CD14-positive monocyte (primary cell): ENCODE results near the gene PPP1R1A. TPM values are rescaled to one million over a fixed set of nuclear protein-coding genes. Genes with fewer than 3 reads are reported as not detected.

Source experiments
- DNase-seq, 3 donors: peaks; one replicate each; pipeline ENCODE4 v3.0.0-alpha.2; 2011 to 2022
- H2AFZ ChIP-seq: 2 replicates; pipeline ENCODE4 v1.6.0; 2012; ENCODE audit warnings: mild to moderate bottlenecking, low read depth, low read length, inconsistent platforms; ENCODE audit not compliant: insufficient read depth, poor library complexity, severe bottlenecking
- H3K27ac ChIP-seq, 2 donors: 1 replicate in 1 of 2; 2 replicates in 1 of 2; pipeline ENCODE4 v1.5.1; 2012 to 2013; ENCODE audit warnings: low read length in 2 of 2, control low read depth in 1 of 2, inconsistent platforms in 1 of 2, low read depth in 1 of 2, mild to moderate bottlenecking in 1 of 2
- H3K27me3 ChIP-seq, 2 donors: one replicate each; pipeline versions ENCODE4 v1.6.0 to v1.6.1; 2011 to 2013; ENCODE audit warnings: low read length in 2 of 2; ENCODE audit not compliant: control insufficient read depth in 2 of 2, insufficient read depth in 2 of 2
- H3K36me3 ChIP-seq, 2 donors: replicated peaks in 1 of 2; 1 replicate in 1 of 2; 2 replicates in 1 of 2; pipeline versions ENCODE4 v1.5.1 to v1.6.1; 2012 to 2013; ENCODE audit warnings: low read length in 2 of 2, control low read depth in 1 of 2, inconsistent platforms in 1 of 2, mild to moderate bottlenecking in 1 of 2; ENCODE audit not compliant: insufficient read depth in 2 of 2, control insufficient read depth in 1 of 2
- H3K4me1 ChIP-seq, 2 donors: 1 replicate in 1 of 2; 2 replicates in 1 of 2; pipeline versions ENCODE4 v1.5.1 to v1.6.1; 2012 to 2013; ENCODE audit warnings: low read length in 2 of 2, control low read depth in 1 of 2, inconsistent platforms in 1 of 2, mild to moderate bottlenecking in 1 of 2, moderate library complexity in 1 of 2; ENCODE audit not compliant: insufficient read depth in 2 of 2, control insufficient read depth in 1 of 2
- H3K4me2 ChIP-seq: replicated peaks from 2 replicates; pipeline ENCODE3; 2012; ENCODE audit warnings: low read length, moderate library complexity, mild to moderate bottlenecking; ENCODE audit not compliant: poor library complexity, severe bottlenecking; ENCODE audit errors: extremely low read depth
- H3K4me3 ChIP-seq, 3 experiments: fragments of 200-600 bp in 1 of 3; sonication (generic) in 1 of 3; replicated peaks in 1 of 3; 1 replicate in 2 of 3; 2 replicates in 1 of 3; pipeline ENCODE4 v1.5.1; 2011 to 2013; ENCODE audit warnings: low read length in 3 of 3, mild to moderate bottlenecking in 3 of 3, control low read depth in 2 of 3, low read depth in 2 of 3, inconsistent platforms in 1 of 3, moderate library complexity in 1 of 3
- H3K79me2 ChIP-seq: 2 replicates; pipeline ENCODE4 v1.6.0; 2012; ENCODE audit warnings: mild to moderate bottlenecking, control low read depth, inconsistent platforms, low read length, moderate library complexity; ENCODE audit not compliant: insufficient read depth
- H3K9ac ChIP-seq: 2 replicates; pipeline ENCODE4 v1.6.0; 2017; ENCODE audit warnings: low read length, mild to moderate bottlenecking; ENCODE audit not compliant: insufficient read depth, poor library complexity, severe bottlenecking
- H3K9me3 ChIP-seq, 2 donors: replicated peaks in 1 of 2; 1 replicate in 1 of 2; 2 replicates in 1 of 2; pipeline versions ENCODE4 v1.5.1 to v1.6.1; 2012 to 2013; ENCODE audit warnings: low read length in 2 of 2, control low read depth in 1 of 2; ENCODE audit not compliant: control insufficient read depth in 1 of 2, insufficient read depth in 1 of 2
- H4K20me1 ChIP-seq: 2 replicates; pipeline ENCODE4 v1.6.0; 2012; ENCODE audit warnings: mild to moderate bottlenecking, low read length, control low read depth, moderate library complexity; ENCODE audit not compliant: insufficient read depth
- H3K27ac Mint-ChIP-seq, 7 donors: one replicate each; pipeline ENCODE4 v1.8.0; 2020; ENCODE audit warnings: mild to moderate bottlenecking in 7 of 7, mixed read lengths in 7 of 7, moderate library complexity in 6 of 7, inconsistent platforms in 2 of 7
- H3K27me3 Mint-ChIP-seq, 3 donors: one replicate each; pipeline ENCODE4 v1.8.0; 2021 to 2022; ENCODE audit warnings: low read depth in 3 of 3, mild to moderate bottlenecking in 3 of 3, mixed read lengths in 3 of 3, moderate library complexity in 3 of 3, inconsistent platforms in 1 of 3
- H3K36me3 Mint-ChIP-seq, 2 donors: one replicate each; pipeline ENCODE4 v1.8.0; 2020; ENCODE audit warnings: mixed read lengths in 2 of 2, inconsistent platforms in 1 of 2, mild to moderate bottlenecking in 1 of 2
- H3K4me1 Mint-ChIP-seq: one replicate; pipeline ENCODE4 v1.8.0; 2020; ENCODE audit warnings: mild to moderate bottlenecking, mixed read lengths
- H3K4me3 Mint-ChIP-seq, 2 donors: one replicate each; pipeline ENCODE4 v1.8.0; 2020; ENCODE audit warnings: mild to moderate bottlenecking in 2 of 2, mixed read lengths in 2 of 2, moderate library complexity in 1 of 2
- H3K9me3 Mint-ChIP-seq, 7 donors: one replicate each; pipeline ENCODE4 v1.8.0; 2020 to 2022; ENCODE audit warnings: mixed read lengths in 7 of 7, mild to moderate bottlenecking in 6 of 7, moderate library complexity in 6 of 7, inconsistent platforms in 2 of 7
- WGBS: methylation state at CpG from one replicate; pipeline ENCODE4 v1.1.5; 2013; ENCODE audit warnings: missing lambda C conversion rate; ENCODE audit not compliant: insufficient coverage; 5-methylcytosine and 5-hydroxymethylcytosine counted together
- intact Hi-C, 2 donors: fragments of 100-400 bp; cut with micrococcal nuclease; formaldehyde crosslinking; loops; one replicate each; pipeline versions ENCODE4 v1.15.0 to v1.15.1; 2023
- polyA plus RNA-seq, 3 donors: library from polyadenylated mRNA; depleted of rRNA in 1 of 3; unstranded in 2 of 3; stranded (reverse) in 1 of 3; fragments of 300-500 nt in 2 of 3; fragments of >200 nt in 1 of 3; fragmentation: Illumina TruSeq in 2 of 3; gene quantifications; 1 replicate in 2 of 3; 2 replicates in 1 of 3; pipeline ENCODE4 v1.2.3, GENCODE V29; 2012 to 2021
- TF ChIP-seq, protein P1 (sequence below): fragments of 200-600 bp; IDR thresholded peaks from one replicate; pipeline ENCODE4 v1.8.0; 2022; ENCODE audit warnings: antibody characterized with exemption, mild to moderate bottlenecking

PPP1R1A gene
- polyA plus RNA-seq, 3 donors: not detected

DNA sequence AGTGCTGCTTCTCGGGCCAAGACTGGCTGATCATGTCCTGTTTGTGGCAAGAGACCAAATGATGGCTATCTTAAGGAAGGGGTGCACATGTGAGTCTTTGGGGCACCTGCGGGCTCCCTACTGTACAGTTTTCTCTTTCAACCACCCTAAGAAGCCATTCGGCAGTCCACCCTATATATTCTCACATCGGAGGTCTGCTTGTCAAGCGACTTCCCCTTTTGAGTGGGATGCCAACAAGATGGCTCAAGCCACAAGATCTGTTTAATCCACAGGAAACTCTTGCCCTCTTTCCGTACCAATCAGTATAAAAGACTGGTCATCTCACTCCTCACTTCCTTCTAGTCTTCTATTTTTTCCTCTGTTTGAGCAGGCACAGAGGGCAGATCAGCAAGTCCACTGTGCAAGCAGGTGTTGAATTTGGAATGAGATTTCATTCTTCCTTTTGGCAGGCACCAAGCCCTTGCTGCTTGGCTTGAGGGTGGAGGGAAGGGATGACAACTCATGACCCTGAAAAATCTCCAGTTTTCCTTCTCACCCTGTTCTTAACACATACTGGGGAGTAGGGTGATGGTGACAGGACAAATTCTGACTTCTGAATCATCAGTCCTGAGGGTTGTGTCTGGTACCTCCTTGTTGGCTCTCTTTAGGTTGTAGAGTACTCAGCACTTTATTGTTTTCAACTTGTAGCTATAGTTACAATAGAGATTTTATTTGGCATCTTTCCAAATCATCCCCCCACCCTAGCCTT is 28.6 kb upstream of the PPP1R1A start:
- peaks cover 0 to 4% of the 10 kb centered on the region in 2 donors for H3K4me1 ChIP-seq
- H4K20me1 ChIP-seq: no peaks in the 10 kb centered on the region
- peaks cover 2% of the 10 kb centered on the region in 2 donors for H3K27me3 ChIP-seq
- H3K9me3 ChIP-seq: no peaks in the 10 kb centered on the region
- no peak overlapping the region for H3K9ac ChIP-seq
- H3K4me3 Mint-ChIP-seq: peak overlapping the region in 1 of 2 donors; percentile 70
- H3K79me2 ChIP-seq: no peaks in the 10 kb centered on the region
- peak in 2 of 3 donors; percentile 13 to 20 for DNase-seq
- 0% methylated on average over 3 of the region's 6 CpGs for WGBS
- peaks cover 7 to 18% (median 8%) of the 10 kb centered on the region in 3 donors for H3K27me3 Mint-ChIP-seq
- no peaks in the 10 kb centered on the region for H3K9me3 Mint-ChIP-seq
- peak overlapping the region; percentile 43 for H3K4me2 ChIP-seq
- H2AFZ ChIP-seq: peak overlapping the region; percentile 19
- no peak overlapping the region for H3K27ac ChIP-seq
- no peak overlapping the region for H3K27ac Mint-ChIP-seq
- H3K36me3 ChIP-seq: no peaks in the 10 kb centered on the region
- no peak overlapping the region for H3K4me3 ChIP-seq
- intact Hi-C loops: no loop called here
- TF ChIP-seq, protein P1, sequence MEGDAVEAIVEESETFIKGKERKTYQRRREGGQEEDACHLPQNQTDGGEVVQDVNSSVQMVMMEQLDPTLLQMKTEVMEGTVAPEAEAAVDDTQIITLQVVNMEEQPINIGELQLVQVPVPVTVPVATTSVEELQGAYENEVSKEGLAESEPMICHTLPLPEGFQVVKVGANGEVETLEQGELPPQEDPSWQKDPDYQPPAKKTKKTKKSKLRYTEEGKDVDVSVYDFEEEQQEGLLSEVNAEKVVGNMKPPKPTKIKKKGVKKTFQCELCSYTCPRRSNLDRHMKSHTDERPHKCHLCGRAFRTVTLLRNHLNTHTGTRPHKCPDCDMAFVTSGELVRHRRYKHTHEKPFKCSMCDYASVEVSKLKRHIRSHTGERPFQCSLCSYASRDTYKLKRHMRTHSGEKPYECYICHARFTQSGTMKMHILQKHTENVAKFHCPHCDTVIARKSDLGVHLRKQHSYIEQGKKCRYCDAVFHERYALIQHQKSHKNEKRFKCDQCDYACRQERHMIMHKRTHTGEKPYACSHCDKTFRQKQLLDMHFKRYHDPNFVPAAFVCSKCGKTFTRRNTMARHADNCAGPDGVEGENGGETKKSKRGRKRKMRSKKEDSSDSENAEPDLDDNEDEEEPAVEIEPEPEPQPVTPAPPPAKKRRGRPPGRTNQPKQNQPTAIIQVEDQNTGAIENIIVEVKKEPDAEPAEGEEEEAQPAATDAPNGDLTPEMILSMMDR: no peak
- peaks cover 12% of the 10 kb centered on the region for H3K4me1 Mint-ChIP-seq
- no peaks in the 10 kb centered on the region for H3K36me3 Mint-ChIP-seq

DNA sequence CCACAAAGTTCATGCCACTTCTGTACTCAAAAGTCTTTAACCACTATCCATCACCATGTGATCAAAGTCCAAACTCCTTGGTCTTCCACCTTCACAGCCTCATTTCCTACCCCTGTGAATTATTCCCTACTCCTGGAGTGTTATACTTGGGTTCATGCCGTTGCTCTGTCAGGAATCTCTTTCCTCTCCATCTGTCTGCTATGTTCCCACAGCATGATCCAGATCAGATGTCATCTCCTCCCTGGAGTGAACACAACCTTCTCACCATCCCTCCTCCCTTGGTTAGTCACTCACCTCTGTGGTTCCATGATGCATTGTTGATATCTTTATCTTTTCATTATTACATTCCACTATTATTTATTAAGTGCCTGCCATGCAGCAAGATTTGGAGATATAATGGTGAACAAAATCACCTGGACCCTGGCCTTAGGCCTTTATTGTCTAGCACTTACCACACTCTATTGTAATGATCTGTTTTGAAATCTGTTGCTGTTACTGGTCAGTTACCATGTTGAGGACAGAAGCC is 23.8 kb upstream of the PPP1R1A start:
- no peaks in the 10 kb centered on the region for H3K9me3 Mint-ChIP-seq
- H3K9ac ChIP-seq: no peak overlapping the region
- H3K27ac Mint-ChIP-seq: no peak overlapping the region
- H3K4me2 ChIP-seq: no peak overlapping the region
- no peaks in the 10 kb centered on the region for H3K9me3 ChIP-seq
- no peak overlapping the region for H3K4me3 ChIP-seq
- H4K20me1 ChIP-seq: no peaks in the 10 kb centered on the region
- TF ChIP-seq, protein P1: no peak
- intact Hi-C loops: no loop called here
- H2AFZ ChIP-seq: no peak overlapping the region
- no peak for DNase-seq
- H3K4me1 Mint-ChIP-seq: peaks cover 11% of the 10 kb centered on the region
- H3K27me3 Mint-ChIP-seq: peaks cover 6 to 14% (median 9%) of the 10 kb centered on the region in 3 donors
- peaks cover 0 to 4% of the 10 kb centered on the region in 2 donors for H3K4me1 ChIP-seq
- H3K27me3 ChIP-seq: peaks cover 0 to 4% of the 10 kb centered on the region in 2 donors
- WGBS: no CpG with 5 or more reads among the region's 1 CpG
- no peak overlapping the region for H3K4me3 Mint-ChIP-seq
- H3K36me3 ChIP-seq: no peaks in the 10 kb centered on the region
- H3K79me2 ChIP-seq: no peaks in the 10 kb centered on the region
- no peak overlapping the region for H3K27ac ChIP-seq
- H3K36me3 Mint-ChIP-seq: no peaks in the 10 kb centered on the region
